Measurements from ENCODE around the gene MATN1. TPM values are rescaled to one million over a fixed set of nuclear protein-coding genes. Genes with fewer than 3 reads are reported as not detected.
"Not testable (repeated sequence)": the region's sequence is repeated elsewhere in the genome, so short reads cannot be mapped to it uniquely, and the experiment has no call there.

MATN1 gene, protein sequence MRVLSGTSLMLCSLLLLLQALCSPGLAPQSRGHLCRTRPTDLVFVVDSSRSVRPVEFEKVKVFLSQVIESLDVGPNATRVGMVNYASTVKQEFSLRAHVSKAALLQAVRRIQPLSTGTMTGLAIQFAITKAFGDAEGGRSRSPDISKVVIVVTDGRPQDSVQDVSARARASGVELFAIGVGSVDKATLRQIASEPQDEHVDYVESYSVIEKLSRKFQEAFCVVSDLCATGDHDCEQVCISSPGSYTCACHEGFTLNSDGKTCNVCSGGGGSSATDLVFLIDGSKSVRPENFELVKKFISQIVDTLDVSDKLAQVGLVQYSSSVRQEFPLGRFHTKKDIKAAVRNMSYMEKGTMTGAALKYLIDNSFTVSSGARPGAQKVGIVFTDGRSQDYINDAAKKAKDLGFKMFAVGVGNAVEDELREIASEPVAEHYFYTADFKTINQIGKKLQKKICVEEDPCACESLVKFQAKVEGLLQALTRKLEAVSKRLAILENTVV
- not detected for total RNA-seq
- long read RNA-seq = 0 reads

GRCh38 chr1:30723331-30723755 is at the start of gene MATN1:
MATN1 (minus strand) TSS chr1:30723585; CDS start chr1:30723551, 34 bp downstream.
- DNase-seq (ENCODE audit: low spot score) = no peak
- intact Hi-C loops (cut with DNase I) = loop anchor here (10.0 kb wide), 1 partner anchor 701 kb away; no protein-coding TSS in a partner anchor

DNA sequence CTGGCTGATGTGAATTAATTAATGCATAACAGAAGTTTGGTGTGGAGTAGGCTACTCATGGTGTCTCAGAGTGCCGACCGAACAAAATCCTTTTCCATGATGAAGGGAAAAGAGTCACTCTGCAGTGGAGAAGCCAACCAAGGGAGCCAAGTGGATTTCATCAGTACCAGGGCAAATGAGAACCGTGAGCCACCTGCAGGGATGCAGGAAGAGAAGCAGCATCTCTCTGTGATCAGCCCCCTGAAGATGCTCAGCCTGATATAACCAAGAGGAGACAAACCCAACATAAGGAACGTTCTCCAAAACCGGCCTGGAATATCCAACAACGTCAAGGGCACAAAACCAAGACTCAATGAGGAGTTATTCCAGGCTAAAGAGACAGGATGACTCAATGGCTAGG is 47.6 kb upstream of the MATN1 start:
- intact Hi-C loops (cut with DNase I) = no loop called here
- no peak for DNase-seq (ENCODE audit: low spot score)

- no peak for DNase-seq (ENCODE audit: low spot score)
- intact Hi-C loops (cut with DNase I) = no loop called here
Measured at GRCh38 chr1:30770150-30770549, 46.8 kb upstream of the MATN1 start.

GRCh38 chr1:30768830-30769718 is 45.7 kb upstream of the MATN1 start:
- DNase-seq (ENCODE audit: low spot score) = no peak
- intact Hi-C loops (cut with DNase I) = no loop called here

- intact Hi-C loops (cut with DNase I) = no loop called here
Measured at GRCh38 chr1:30768159-30768829, 44.9 kb upstream of the MATN1 start.

GRCh38 chr1:30766948-30767347 is 43.6 kb upstream of the MATN1 start:
- intact Hi-C loops (cut with DNase I); DNase-seq (ENCODE audit: low spot score): not testable (repeated sequence)

More at GRCh38 chr1:30768159-30768829, 44.9 kb upstream of the MATN1 start:
- DNase-seq (ENCODE audit: low spot score) = no peak

DNA sequence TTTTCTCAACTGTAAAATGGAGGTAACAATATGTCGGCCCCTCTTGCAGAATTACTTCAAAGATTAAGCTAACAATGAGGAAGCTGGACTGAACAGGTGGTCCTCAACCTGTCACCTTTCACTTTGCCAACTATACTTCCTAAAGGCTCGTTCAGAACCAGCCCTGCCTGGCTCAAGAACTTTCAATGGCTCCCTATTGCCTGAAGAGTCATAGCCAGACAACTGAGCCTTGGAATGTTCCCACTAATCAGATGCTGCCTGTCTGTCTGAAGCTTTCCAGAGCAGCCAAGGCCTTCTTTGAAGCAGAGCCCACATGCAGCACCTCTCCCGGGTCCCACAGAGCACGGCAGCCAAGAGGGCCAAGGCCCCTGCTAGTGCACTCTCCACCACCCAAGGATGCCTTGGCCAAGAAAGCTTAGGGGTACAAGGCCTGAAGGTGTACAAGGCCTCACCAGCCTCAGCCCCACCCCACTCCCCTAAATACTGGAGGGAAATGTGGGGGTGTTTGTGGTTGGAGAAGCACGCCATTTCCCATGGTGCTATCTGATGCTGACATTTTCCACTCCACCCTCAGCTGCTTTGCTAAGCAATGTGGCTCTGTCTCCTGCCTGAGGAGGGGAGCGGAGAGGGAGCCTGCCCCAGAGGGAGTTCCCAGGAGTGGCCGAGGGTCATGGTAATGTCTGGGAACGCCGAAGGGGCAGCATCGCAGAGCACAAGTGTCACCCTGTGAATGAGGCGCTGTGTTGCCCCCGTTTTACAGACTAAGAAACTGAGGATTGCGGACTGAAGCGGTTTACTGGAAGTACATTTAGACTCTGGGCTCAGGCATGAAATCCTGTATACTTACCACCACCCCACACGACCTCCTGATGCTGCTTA is 42.4 kb upstream of the MATN1 start:
- no peak for DNase-seq (ENCODE audit: low spot score)
- intact Hi-C loops (cut with DNase I) = no loop called here

DNA sequence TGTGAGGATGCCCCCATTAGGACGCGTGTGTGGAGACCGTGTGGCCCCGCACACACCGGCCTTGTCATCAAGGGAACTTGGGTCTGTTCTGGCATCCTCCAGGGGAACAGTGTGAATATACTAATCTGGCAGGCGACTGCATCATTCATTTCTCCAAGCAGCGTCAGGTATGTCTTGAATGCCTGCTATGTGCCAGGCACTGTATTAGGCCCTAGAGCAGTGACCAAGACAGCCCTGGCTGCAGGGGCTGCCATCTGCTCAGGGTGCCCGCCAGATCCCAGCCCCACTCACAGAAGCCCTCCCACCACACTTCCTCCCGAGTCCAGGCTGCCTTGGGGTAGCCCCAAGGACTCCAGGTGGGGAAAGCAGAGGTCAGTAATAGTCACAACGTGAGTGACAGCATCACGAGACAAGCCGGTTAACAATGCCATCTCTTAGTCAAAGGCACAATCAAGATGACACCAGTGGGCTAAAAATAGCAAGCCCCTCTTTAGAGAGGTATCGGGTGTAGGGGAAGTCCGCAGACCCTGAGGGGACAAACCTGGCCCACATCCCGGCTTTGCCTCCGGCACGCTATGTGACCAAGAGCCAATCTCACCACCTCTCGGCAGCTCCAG is 41.7 kb upstream of the MATN1 start:
- intact Hi-C loops (cut with DNase I) = no loop called here
- DNase-seq (ENCODE audit: low spot score) = no peak

GRCh38 chr1:30764396-30764795 is 41.0 kb upstream of the MATN1 start:
- DNase-seq (ENCODE audit: low spot score) = no peak
- intact Hi-C loops (cut with DNase I) = no loop called here

DNA sequence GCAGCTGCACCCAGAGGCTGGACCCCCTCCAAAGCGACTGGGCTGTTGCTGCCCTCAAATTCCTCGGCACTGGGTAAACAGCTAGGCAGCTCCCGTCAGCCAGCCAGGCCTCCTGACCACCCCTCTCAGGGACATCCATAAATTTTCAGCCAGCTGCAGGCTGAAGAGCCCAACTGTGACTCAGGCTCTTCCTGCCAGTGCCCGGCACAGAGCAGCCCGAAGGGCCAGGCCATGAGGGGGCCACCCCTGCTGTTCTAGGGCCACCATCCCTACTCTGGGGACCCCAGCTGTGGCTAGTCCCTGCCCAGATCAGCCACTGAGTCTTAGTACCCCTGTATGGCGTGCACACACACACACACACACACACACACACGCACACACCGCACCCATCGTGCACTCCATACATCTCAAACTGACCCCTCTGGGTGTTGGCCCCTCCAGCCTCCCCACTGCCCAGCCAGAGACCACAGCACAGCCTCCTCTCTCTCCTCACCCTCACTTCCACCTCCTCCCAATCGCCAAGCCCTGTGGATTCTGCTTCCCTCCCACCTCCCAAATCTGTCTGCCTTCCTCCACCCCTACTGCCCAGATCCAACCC is 40.4 kb upstream of the MATN1 start:
- intact Hi-C loops (cut with DNase I) = no loop called here
- no peak for DNase-seq (ENCODE audit: low spot score)

- intact Hi-C loops (cut with DNase I) = no loop called here
- no peak for DNase-seq (ENCODE audit: low spot score)
Measured at GRCh38 chr1:30762930-30763650, 39.7 kb upstream of the MATN1 start.

DNA sequence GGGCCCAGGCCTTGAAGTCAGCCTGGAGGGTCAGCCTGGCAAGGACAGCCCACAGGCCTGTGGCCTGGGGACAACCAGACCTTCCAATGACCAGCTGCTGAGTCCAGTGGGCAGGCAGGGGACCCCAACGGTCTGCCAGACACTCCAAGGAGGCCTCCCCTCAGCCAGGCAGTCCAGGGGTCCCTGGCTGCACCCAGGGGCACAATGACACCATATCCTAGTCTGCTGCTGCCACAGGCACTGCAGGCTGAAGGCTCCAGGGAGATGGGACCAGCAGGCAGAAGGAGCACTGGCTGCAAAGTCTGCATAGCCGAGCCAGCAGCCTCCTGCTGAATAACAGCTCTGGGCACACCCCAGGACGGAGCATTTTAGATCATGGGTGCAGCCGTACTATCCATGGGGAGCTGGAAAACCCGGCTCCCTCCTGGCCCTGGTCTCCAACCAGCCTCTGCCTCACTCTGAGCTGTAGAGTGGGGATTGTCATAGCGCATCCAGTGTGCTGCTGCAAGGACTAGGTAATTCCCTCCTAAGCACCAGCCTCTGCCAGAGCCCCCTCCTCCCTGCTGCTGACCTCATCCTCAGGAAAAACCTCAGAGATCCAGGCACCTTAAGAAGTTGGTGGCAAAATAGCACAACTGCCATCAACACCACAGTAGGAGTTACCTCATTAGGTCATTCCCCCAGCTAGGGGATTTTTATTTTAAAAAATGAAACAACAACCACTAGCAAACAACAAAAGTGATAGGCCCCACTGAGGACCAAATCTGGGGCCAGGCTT is 39.0 kb upstream of the MATN1 start:
- intact Hi-C loops (cut with DNase I) = no loop called here
- DNase-seq (ENCODE audit: low spot score) = no peak

DNA sequence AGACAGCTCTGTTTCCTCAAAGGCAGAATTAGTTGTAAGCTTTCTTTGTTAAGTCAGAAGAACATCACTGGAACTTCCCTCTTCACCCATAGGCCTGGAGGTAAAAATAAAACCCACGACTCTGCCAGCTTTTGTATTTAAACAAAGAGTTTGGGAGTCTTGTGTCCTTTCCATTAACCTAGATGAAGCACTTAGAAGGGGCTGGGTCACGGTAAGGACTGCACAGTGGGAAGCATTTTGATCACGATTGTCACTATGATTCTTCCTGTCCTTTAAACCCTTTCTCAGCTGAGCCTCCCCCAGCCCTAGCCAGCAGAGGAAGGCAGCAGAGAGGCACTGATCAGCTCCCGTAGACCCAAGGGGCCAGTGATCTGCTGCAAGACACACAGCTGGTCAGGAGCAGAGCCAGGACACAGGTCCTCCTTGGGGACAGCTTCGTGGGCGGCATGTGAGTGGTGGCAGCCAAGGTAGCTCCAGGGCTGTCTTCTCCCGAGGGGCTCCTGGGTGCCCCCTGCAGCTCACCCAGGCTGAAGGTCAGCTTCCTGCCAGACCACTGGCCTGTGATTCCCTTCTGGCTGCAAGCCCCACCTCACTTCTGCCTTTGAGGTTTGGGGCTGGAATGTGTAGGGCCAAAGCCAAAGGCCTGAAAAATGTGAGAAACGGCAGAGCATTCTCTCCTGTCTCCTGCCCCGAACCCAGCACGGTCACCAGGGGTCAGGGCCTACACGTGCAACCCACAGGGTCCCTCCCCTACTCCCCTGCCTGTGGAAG is 38.2 kb upstream of the MATN1 start:
- intact Hi-C loops (cut with DNase I) = no loop called here
- no peak for DNase-seq (ENCODE audit: low spot score)

GRCh38 chr1:30760596-30761324 is 37.4 kb upstream of the MATN1 start:
- no peak for DNase-seq (ENCODE audit: low spot score)
- intact Hi-C loops (cut with DNase I) = no loop called here

DNA sequence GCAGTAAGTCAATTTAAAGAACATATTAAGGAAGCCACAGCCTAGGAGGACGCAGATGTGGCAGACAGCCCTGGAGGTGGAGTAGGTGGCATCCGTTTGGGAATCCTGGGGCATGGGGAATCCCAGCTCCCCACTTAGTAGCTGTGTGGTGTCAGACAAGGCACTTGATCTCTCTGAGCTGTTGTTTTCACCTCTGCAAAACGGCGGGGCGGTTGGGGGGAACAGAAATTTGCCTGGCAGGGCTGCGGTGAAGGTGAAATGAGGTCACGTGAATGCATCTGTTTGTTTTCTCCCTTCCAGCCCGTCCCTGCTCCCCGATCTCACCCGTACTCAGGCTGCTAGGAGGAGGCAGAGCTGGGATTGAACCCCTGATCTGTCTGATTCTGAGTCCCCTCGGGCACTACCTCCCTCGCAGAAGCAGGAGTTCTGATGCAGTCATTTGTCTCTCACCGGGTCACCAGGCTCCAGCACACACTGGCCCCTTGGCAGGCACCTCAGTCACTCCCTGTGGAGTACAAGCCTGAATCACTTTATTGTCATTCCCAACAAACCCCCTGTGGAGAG is 36.4 kb upstream of the MATN1 start:
- DNase-seq (ENCODE audit: low spot score) = no peak
- intact Hi-C loops (cut with DNase I) = no loop called here
